HG03520 (cell line): ENCODE measurements around the gene GPC6.
"Not testable (repeated sequence)": the region's sequence is repeated elsewhere in the genome, so short reads cannot be mapped to it uniquely, and the experiment has no call there.

Source experiments
- ATAC-seq: cut with Tn5 transposase; IDR thresholded peaks from one replicate; pipeline ENCODE4 v1.9.1; 2021; ENCODE audit warnings: mild to moderate bottlenecking, moderate library complexity; ENCODE audit not compliant: unreplicated experiment

Gene GPC6

DNA sequence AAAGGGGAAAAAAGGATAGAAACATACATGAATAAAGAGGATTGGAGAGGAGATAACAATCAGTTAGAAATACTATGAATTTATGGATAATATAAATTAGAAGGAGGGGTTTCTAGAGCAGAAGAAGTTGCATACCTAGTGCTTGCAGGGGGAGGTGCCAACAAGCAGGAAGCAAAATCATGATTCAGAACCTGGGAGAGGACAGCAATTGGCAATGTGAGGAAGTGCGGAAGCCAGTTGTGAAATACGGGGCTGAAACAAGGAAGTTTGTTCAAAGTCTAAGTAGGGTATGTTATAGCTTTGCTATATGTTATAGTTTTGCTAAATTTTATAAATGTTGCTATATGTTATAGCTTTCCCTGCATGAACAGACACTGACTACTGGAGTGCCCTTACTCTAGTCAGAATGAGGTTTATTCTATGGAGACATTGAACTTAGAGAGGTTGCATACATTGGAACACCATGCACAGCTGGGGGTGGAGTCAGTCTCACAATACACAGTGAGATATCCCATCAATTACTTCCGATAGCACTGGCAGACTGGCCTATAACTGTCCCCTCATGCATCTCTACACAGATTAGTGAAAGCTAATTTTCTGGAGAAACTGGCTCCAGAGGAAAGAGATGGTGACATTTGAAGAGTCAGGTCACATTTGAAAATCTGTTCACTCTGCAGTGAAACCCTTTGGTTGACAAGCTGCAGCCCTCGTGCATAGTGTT lies 92.1 kb downstream of the GPC6 start:
- no peak for ATAC-seq

DNA sequence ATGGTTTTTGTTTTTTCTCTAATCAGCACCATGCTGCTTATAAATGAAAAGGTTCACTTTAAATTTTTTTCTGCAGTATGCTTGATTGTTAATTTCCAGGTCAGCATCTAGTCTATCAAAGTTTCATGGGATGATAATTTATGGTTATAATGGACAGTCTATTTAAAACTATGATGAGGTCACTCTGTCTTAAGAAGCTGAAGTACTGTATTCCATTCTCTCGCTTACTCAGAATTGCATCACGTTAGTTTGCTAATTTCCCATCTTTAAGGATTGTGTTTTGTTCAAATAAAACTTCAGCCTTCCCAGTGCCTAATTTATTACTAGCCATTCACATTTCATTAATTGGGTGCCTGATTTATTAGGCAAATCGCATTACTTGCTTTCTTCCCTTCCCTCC lies 94.3 kb downstream of the GPC6 start:
- no peak for ATAC-seq

DNA sequence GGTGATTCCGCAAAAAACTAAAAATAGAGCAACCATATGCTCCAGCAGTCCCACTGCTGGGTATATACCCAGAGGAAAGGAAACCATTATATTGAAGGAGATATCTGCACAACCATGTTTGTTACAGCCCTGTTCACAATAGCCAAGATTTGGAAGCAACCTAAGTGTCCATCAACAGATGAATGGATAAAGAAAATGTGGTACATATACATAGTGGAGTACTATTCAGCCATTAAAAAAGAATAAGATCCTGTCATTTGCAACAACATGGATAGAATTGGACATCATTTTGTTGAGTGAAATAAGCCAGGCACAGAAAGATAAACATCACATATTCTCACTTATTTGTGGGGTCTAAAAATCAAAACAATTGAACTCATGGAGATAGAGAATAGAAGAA lies 97.3 kb downstream of the GPC6 start:
- ATAC-seq: not testable (repeated sequence)

DNA sequence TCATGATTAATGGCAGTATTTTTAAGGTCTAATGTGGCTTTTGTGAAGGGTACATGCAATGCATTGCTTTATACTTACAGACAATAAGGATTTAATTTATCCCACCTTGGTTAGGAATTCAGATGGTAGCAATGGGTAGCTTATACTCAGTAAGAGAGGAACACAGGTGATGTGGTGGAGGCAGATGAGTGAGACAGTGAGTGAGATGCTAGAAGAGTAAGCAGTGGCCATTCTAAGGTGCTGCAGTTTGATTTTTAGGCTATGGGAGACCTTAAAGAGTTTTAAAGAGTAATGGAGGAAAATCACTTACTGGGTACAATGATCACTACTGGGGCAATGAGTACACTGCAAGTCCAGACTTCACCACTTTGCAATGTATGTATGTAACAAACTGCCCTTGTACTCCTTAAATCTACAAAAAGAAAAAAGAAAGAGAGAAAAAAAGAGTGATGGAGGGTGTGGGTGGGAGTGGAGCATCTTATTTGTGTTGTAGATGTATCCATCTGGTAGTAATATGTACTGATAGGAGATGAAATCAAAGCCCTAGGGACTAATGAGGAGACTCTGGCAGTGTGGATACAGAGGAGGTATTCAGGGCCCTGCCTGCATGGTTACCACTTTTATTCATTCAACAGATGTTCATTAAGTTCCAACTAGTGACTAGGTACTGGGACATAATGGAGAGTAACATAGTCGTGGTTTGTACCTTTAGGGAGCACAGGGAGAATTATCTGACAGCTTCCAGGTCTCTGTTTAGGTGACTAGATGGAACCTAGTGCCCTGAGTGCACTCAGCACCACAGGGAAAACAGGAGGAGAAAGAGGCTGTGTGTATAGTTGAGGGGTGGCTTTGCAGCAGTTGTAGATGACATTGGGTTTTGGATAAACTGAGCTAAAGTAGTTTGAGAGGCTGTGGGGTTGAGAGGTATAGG lies 99.0 kb downstream of the GPC6 start:
- no peak for ATAC-seq

DNA sequence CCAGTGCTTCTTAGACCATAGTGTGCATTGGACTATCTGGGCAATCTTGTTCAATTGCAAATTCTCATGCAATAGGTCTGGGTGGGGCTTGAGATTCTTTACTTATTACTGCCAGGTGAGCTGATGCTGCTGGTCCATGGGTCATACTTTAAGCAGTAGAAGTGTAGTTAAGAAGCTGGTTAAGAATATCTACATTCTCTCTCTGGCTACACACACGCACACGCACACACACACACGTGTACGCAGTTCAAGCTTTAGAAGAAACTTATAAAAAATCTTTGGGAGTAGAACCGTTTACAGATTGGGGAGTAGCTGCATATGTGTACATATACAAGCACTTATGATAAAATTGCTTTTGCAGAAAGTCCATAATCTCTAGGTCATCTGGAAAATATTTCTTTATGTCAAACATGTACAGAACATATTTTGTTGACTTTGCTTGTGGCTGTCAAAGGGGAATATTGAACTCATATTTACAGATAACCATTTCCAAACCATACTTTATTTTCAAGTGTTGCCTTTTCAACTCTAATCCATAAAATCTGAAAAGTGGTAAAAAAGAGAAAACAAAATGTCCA lies 99.7 kb downstream of the GPC6 start:
- ATAC-seq: no peak

DNA sequence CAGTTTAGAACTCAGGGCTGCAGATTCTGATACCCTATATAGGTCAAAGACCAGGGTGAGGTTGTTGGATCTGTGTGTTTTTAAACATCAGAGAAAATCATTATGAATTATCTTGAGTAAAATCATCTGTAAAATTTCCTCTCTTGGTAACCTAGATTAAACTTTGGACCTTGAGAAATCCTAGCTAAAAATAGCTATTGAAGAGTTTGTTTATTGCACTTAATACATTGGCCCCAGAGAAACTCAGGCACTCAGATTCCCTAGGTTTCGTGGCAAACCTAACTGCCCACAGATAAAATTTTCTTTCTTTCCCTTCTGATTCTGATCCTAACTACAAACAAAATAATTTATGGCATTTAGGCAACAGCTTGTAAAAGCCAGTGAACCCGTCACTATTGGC lies 102.3 kb downstream of the GPC6 start:
- ATAC-seq: no peak

DNA sequence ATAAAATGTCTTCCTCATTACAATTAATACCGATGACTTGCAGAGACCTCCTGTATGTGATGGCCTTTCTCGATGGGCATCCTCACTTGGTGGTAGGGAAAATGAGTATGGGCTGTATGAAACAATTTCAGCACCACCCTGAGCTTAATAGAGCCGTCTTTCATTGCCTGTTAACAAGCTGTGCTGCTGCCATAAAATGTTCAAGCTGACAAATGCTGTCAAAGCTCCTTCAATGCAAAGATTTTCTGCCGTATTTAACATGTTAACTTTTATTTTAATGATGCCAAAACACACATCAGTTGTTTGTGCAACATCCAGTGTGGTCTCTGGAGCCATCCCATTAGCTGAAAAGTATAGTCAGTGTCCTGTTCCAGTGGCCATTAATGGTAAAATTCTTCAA lies 110.1 kb downstream of the GPC6 start:
- no peak for ATAC-seq

DNA sequence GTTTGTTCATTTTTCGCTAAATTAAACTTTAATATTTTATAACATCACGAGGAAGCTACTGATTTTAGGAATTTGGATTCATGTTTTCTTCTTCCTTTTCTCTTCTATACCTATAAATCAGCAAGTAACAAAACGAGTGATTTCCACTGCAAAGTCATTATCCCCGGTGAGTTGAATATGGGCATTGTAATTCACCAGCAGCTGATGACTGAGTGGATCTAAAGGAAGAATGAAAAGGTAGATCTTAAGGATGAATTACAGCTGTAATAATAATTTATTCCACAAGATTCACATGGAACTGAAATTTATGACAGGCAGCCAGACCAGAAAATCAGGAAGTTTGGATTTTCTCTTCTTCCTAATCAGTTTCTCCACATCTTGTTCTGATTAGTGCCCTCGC lies 111.4 kb downstream of the GPC6 start:
- no peak for ATAC-seq

DNA sequence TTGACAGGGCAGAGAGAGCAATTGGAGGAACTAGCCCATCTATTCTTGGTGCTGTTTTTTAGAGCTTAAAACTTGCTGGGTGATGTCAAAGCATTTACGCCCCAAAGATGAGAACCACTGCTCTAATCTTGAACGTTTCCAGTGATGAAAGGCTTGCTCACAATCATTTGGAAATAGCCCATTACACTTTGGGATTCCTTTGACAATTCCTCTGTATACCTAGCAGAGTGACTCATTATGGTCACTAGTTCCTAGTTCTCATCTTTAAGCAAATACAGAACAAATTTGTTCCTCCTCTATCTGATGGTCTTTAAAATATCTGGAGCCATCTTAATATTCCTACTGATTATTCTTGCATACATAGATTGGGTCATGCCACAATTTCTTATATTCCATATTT lies 112.3 kb downstream of the GPC6 start:
- no peak for ATAC-seq

DNA sequence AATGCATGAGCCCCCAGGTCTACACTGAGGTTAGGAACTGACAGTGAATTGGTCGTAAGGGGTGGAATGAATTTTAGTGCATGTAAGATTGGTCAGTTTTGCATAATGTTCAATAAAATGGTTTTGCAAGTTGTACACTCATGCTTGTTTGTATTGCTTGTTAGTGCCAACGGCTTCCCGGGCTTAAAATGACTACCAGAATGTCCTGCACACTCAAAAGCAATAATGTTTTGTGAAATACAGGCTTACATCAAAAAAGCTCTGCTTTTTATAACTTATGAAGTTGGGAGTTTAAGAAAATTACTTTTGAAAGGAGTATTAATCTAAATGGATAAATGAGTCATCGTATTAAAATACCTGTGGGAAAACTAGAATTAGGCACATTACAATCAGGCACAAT lies 112.9 kb downstream of the GPC6 start:
- no peak for ATAC-seq

DNA sequence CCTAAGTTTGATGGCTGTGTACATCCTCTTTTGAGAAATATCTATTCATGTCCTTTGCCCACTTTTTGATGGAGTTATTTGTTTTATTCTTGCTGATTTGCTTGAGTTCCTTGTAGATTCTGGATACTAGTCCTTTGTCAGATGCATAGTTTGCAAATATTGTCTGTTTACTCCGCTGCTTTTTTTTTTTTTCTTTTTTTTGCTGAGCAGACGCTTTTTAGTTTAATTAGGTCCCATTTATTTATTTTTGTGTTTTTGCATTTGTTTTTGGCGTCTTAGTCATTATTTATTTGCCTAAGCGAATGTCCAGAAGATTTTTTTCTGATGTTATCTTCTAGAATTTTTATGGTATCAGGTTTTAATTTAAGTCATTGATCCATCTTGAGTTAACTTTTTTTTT lies 114.9 kb downstream of the GPC6 start:
- no peak for ATAC-seq

DNA sequence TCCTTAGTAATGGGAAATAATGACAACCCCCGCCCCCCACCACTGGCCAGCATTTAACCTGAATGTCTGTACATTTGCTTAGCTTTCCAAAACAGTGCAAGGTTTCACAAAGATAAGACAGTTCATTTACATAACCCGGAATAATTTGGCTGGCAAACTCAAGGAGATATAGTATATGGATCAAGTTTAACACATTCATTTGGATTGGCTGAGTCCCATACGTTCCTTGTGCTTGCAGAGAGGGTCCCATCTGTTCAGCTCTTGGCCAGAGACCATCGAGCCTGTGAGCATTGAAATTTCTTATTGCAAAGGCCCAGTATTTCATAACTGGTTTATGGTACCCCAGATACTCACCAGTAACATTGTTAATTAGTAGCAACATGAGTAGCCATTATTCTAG lies 116.5 kb downstream of the GPC6 start:
- ATAC-seq: no peak

DNA sequence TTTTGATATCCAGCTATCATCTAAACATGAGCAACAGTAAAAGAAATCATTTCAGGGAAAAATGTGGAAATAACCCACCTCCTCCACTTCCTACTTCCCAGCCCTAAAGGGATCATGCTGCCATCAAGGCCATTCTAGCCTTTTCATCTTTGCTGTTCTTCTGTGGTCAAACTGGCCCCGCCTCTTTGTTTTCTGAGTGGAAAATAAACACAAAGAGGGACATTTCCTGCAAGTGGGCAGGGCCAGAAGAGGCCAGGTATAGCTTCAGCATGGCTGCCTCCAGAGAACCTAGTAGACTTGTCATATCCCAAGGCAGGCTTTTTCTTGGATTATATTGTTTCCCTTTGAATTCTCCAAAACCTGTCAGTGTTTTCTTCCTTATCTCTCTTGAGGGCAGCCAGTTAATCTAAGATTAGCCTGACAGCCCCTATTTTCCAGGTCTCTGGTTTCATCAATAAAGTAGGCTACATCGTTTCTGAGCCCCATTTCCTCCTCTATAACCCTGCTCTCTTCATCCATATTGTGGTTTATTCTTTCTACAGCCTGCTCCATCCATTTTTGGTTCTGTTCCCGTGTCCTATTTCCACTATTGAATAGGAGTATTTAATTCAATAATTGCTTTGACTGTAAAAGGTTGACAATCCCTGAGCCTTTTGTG lies 117.6 kb downstream of the GPC6 start:
- no peak for ATAC-seq

DNA sequence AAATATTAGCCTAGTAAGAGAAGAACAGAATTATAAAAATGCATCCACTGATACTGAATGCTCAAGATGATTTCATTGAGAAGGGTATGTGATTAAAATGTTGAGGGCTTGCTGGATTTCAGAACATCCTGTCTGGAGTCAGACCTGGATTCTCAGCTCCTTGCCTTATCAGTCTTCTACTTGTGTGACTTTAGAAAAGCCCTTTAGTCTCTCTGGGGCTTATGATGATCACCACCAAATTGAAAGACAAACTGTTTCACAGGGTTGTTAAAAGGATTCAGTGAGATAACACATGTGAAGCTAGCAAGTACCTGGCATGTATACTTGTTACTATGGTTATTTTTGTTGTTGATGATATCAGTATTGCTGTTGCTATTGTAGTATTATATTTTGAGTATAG lies 118.4 kb downstream of the GPC6 start:
- ATAC-seq: no peak

DNA sequence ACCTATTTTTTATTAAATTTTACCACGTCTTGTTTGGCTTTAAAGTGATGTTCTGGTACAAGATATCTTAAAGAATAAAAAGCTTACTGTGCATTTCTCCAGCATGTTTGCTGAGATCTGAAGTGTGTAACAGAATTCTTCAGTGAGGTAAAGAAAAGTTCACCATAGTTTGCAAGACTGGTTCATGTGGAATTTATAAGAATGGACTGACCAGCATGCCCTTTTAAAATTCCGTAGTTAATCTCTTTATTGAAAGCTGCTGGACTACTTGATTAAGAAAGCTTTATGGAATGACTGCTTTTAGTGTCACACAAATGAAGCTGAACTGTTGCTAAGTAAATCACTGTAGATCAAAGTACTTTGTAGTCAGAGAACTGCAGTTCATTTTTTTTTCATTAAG lies 119.2 kb downstream of the GPC6 start:
- no peak for ATAC-seq

DNA sequence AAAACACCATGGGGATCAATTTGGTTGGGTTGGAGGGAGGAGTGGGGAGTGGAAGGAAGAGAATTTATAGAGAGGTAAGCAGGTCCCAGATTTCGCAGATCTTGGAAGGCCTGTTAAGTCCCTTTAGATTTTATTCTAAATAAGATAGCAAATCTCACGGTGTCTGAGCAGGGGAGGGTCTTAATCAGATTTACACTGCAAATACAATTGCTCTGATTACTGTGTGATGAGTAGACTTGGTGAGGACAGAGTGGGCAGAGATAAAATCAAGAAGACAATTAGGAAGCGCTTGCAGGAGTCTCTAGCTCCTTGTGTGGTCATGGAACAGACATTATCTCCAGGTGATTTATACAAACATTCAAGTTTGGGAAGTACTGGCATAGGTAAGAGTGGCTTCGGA lies 126.0 kb downstream of the GPC6 start:
- no peak for ATAC-seq

DNA sequence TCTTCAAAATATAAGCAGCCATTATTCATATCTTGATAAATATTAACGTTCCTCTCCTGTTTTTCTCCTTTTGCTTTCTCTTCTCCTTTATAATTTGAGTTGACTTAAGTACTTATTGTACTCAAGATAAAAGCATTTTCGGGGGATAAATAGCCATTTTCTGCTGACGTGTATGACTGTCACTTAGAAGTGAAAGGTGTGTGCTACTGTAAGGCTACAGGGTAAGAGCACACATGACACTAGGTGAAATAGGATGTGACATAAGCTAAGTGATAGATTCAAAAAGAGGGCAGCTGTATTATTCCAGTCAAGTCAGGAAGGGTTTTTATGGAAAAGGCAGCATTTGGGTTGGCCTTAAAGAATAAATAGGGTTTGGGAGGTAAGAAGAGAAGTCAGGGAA lies 128.5 kb downstream of the GPC6 start:
- no peak for ATAC-seq

DNA sequence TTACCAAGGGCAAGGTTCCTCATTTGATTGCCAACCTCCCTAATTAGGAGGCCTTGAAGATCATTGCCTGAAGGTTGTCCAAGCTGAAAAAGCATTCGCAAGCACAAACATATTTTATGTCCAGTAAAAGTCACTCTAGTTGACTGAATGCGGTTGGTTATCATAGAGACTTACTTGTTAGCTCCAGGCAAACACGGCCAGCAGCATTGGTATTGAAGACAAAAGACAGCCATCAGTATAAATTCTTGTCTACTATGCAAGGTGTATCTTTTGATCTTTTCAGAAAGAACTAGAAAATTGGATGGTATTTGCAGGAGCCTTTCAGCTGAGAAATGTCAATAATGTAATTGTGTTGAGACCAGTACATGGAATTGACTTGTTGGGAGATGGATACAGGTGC lies 129.9 kb downstream of the GPC6 start:
- no peak for ATAC-seq

DNA sequence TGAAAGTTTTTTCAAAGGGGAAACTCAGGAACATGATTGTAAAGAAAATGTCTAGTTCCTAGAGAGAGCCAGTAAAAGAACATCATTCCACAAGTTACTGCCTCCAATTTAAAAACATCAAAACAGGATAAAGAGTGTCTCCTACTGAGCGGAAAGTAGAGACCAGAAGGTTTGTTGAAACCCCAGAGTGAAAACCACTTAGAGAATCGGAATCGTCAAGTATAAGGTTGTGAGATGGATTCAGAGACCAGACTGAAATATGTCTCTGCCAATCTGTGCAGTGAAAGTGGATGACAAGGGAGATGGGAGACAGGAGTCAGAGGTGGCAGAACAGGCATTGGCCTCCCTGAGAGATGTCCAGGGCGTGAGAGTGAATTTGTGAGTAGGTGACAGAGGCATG lies 133.4 kb downstream of the GPC6 start:
- no peak for ATAC-seq

DNA sequence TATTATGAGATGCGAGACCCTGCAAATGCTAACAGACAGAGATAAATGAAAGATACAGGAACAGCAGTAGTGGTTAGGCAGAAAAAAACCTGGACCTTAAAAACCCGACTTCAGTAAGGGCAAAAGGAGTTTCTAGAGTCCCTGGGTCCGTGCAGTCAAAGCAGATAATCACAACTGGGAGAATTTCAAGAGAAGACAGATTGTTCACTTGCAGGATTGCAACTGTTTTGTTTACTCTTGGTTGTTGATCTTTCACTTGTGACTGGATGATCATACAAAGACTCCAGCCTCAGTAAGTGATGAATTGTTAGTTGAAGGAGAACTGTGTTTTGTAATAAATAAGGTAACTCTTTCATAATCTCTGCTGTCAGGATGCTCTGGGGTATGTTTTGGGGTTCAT lies 135.1 kb downstream of the GPC6 start:
- no peak for ATAC-seq

DNA sequence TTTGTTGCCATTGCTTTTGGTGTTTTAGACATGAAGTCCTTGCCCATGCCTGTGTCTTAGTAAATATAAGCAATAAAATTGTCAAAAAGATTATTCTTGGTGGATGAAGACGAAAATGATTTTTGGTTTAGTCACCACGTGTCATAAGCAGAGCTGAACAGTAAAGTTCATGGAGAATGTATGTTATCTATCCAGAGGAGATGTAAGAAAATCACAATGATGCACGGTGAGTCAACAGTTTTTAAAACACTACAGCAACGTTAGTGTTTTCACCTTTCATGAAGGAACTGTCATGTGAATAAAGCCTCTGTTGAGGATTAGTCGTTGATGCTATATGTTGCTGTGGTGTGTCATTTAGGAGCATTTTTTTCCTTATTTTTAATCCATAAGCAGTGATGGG lies 137.6 kb downstream of the GPC6 start:
- ATAC-seq: no peak

DNA sequence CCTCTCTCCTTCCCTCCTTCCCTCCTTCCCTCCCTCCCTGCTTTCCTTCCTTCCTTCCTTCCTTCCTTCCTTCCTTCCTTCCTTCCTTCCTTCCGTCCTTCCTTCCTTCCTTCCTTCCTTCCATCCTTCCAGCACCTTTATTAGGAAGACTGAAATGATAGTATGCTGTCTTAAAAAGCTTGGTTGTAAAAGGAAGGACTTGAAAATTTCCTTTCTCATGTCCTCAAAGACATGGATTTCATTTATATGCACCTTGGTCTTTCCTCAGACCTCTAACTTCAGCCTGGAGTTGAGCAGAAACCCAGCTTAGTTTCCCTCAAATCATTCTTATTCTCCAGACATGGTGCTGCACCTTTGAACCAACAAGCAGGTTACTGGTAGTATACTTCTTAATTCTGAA lies 141.7 kb downstream of the GPC6 start:
- ATAC-seq: no peak
